ENCODE data around the gene FNIP1.
"Not testable (repeated sequence)": the region's sequence is repeated elsewhere in the genome, so short reads cannot be mapped to it uniquely, and the experiment has no call there.

FNIP1 gene
- total RNA-seq = 42.4 to 82.1 (median 69.6) reads per million in 3 experiments

- peak; percentile 97 for DNase-seq
Observed at GRCh38 chr5:131796793-131797693, at the start of gene FNIP1. TSS of gene FNIP1 (minus strand) at chr5:131797017. CDS start at chr5:131796921, 96 bp downstream.

DNA sequence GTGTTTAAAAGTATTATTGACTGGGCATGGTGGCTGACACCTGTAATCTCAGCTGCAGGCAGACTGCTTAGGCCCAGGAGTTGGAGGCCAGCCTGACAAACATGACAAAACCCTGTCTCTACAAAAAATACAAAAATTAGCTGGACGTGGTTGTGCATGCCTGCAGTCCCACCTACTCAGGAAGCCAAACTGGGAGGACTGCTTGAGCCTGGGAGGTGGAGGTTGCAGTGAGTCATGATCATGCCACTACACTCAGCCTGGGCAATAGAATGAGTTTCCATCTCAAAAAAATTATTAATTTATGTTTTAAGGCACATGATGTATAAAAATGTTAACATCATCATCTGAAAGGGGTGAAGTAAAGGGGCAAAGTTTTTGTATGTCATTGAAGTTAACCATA lies 49.7 kb upstream of the FNIP1 start:
- DNase-seq = no peak

- DNase-seq = no peak
Observed at GRCh38 chr5:131845828-131846227, 49.0 kb upstream of the FNIP1 start.

DNA sequence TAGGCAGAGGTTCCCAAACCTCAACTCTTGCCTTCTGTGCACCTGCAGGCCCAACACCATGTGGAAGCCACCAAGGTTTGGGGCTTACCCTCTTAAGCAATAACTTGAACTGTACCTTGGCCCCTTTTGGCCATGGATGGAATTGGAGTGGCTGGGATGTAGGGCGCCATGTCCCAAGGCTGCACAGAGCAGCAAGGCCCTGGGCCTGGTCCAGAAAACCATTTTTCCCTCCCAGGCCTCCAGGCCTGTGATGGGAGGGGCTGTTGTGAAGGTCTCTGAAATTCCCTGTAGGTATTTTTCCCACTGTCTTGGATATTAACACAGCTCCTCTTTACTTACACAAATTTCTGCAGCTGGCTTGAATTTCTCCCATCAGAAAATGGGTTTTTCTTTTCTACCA lies 46.2 kb upstream of the FNIP1 start:
- not testable (repeated sequence) for DNase-seq

- not testable (repeated sequence) for DNase-seq
Observed at GRCh38 chr5:131832702-131833101, 35.9 kb upstream of the FNIP1 start.

DNA sequence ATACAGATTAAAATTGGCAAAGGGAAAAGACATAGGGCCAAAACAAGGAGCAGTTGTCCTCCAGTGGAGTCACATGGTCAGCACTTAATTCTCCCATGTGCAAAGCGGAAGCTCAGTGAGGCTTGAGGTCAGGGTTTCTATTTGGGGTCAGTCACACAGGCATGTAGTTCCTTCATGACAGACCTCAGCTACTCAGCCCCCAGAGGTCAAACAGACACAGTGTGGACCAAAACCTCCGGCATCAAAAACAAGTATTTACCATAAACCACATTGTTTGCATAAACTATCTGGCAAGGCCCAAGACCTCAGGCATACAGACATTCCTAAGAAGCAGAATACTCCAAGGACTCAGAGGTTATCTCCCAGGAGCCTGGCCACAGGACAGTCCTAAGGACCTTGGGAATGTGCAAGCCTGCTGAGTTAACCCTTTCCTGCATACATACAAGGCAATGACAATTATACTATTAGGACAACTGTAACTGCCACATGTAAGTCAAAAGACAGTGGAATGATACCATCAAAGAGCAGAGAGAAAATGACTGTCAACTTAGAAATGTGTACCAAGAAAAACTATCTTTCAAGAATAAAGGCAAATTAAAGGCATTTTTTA lies 28.7 kb upstream of the FNIP1 start:
- no peak for DNase-seq

DNA sequence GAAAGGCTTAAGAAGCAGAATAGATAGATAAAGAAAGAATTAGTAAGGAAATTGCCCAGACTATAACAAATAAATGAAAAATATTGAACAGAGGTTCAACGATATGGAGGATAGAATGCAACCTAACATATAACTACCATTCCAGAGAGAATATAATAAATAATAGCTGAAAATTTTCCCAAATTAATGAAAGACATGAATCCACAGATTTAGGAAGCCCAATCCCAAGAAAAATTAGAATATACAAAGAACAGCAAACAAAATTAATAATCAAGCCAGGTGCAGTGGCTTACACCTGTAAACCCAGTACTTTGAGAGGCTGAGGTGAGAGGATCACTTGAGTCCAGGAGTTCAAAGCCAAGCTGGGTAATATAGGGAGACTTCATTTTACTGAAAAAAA lies 27.8 kb upstream of the FNIP1 start:
- no peak for DNase-seq

- DNase-seq = no peak
Observed at GRCh38 chr5:131821221-131821620, 24.4 kb upstream of the FNIP1 start.

GRCh38 chr5:131818001-131818724 lies 21.3 kb upstream of the FNIP1 start:
- DNase-seq = no peak

GRCh38 chr5:131814990-131815389 lies 18.2 kb upstream of the FNIP1 start:
- no peak for DNase-seq

DNA sequence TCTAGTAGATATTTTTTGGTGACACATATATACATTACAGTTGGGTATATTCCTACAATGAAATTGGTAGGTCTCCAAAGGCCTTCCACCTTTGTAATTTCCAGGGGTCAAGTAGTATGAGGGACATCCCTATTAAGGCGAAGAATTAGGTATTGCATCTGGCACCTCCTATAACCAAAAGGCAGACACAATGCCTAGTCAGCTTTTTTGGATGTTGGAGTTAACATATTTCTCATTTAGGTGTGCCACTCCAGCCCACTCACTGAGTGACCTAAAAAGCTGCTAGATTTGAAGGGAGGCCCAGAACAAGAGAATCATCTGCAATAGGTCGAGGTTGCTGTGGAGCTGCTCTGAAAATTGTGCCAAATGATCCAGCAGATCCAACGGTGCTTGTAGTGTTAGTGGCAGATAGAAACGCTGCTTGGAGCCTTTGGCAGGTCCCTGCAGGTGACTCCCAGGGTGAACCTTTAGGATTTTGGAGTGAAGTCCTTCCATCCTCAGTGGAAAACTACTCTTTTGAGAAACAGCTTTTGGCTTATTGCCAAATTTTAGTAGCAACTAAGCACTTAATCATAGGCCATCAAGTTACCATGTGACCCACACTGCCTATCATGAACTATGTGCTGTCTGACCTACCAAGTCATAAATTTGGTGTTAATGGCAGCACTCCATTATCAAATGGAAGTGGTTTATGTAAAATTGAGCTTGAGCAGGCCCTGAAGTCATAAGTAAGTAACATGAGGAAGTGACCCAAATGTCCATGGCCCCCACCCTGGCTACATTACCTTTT lies 15.7 kb upstream of the FNIP1 start:
- no peak for DNase-seq

DNA sequence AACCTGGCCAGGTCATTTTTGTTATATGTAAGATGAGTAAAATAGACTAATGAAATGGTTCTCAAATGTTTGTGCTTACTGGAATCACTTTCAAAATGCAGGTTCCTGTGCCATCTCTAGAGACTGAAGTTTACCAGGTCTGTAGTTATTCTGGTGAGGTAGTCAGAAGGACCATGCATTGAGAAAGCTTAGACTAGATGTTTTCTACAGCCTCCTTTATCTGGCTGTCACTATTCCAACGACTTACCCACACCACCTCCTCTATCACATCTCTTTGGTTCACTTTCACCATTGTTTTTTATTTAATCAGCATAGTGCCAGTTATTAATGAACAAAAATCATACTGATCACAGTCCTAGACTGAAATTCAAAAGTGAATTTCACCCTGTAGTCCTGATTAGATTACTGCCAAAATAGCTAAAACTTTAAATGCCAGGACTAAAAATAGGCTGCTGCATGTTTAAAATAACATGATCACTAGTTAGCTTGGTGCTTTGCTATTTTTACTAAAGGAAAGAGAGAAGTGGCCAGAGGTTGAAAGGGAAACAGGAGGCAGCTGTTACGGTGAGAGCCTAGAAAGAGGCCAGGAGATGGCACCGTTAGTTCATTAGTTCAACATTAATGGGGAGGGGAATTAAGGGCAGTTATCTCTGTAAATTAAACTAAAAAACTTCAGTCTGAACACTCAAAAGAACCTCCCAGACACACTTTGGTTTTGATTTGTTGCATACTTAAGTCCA lies 13.9 kb upstream of the FNIP1 start:
- no peak for DNase-seq

DNA sequence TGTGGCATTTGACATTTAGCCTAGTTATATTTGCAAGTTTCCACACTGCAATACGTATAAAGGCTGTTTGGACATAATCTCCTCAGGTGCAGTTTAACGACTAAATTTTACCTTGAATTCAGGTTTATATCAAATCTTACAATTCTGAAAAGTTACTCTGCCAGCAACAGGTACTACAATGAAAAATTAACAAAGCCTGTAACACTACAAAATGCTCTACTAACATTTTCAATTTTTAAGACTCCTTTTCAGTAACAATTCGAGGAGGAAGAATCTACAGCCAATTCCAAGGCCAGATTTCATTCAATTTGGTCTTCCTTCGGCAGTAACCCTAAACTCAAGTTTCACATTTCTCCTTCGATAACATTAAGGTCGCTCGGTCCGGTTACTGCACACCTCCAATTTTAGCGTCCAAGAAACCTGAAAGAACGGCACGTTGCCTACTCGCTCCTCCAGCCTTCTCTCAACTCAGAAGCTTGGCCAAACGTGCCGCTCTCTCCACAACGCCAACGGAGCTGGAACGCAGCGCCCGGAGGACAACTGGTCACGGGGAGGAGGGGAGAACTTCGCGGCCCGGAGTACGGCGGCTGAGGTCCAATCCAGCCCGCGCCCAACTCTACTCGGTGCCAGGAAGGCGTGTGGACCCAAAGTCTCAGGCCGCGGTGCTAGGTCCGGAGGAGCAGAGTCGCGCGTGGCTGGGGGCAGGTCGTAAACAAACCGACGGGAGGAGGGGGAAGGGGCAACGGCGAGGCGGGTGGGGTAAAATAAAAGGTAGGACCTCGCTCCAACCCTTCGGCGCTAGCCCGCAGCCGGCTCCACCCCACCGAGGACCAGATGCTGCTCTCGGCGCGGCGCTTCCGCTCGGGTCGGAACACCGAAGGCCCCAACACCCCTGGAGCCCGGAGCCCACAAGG lies 681 bp downstream of the FNIP1 start:
- peak; percentile 1 for DNase-seq

GRCh38 chr5:131795228-131795627 lies 1.6 kb downstream of the FNIP1 start:
- DNase-seq = no peak

DNA sequence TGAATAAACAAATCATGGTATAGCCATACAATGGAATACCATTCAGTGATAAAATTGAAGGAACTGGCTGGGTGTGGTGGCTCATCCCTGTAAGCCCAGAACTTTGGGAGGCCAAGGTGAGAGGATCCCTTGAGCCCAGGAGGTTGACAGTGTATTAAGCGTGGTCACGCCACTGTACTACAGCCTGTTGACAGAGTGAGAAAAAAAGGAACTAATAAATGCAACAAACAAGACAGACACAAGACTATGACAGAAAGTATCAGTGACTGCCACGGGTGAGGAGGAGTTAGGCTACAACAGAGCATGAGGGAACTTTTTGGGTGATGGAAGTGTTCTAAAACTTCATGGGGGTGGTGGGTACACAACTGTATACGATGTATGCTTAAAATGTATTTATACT lies 2.2 kb downstream of the FNIP1 start:
- DNase-seq = no peak

DNA sequence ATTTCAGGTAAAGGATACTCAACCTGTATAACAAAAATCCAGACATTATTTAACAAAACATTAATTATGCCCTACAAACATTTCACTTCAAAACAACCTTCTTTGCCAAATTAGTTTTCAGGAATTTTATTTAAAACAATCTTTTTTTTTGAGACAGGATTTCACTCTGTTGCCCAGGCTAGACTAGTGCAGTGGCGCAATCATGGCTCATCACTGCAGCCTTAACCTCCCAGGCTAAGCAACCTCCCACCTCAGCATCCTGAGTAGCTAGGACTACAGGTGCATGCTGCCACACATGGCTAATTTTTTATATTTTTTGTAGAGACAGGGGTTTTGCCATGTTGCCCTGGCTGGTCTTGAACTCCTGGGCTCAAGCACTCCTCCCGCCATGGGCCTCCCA lies 3.9 kb downstream of the FNIP1 start:
- no peak for DNase-seq

GRCh38 chr5:131791866-131792265 lies 5.0 kb downstream of the FNIP1 start:
- DNase-seq = no peak

DNA sequence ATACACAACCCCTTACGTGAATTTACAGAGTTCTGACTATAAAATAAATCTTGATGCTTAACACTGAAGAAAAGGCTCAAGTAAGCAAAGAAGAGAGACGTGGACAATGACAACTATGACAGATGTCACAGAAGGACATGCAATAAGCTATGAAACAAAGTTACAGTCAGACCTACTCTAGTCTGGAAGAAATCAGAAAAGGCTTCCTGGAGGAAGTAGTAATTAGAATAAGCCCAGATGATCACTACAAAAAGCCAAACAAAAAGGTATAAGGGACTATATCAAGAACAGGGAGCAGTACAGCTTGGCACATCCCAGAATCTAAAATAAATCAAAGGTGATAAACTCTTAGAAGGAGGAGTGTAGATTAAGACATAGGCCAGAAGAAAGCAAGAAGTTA lies 6.3 kb downstream of the FNIP1 start:
- DNase-seq = no peak

- no peak for DNase-seq
Observed at GRCh38 chr5:131789765-131790164, 7.1 kb downstream of the FNIP1 start.

GRCh38 chr5:131787736-131788135 lies 9.1 kb downstream of the FNIP1 start:
- DNase-seq = no peak
